Measurements from ENCODE around the gene SERPINA5.

The SERPINA5 gene

DNA sequence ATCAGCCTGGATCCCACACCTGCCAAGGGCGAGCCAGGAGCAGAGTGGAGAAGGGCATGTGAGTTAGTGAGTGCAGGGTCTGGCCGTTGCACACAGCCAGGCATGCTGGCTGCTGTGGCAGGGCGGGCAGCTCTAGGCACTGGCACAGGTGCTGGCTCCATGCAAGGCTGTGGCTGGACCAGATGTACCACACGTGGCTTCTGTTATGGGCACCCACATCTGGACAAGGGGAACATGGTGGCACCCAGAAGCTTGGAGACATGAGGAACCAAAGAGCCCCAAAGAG, 51.0 kb downstream of the SERPINA5 start:
- Histone ChIP-seq H3K4me1 (ENCODE audit: control insufficient read depth, insufficient read depth, low read length) (no peaks in the 10 kb centered on the region), H3K4me3 (ENCODE audit: low read depth, low read length) (no peak overlapping the region), H3K27ac (ENCODE audit: extremely low read depth, low read depth, low read length) (no peak overlapping the region), H3K36me3 (ENCODE audit: control insufficient read depth in 2 of 2, insufficient read depth in 1 of 2, low read length in 2 of 2) (no peaks in the 10 kb centered on the region), H3K9me3 (ENCODE audit: control insufficient read depth, insufficient read depth, low read depth, low read length) (no peaks in the 10 kb centered on the region)
- POLR2A ChIA-PET, result no interaction called here
- CTCF ChIA-PET, result no interaction called here
- TF ChIP-seq KLF16 (tag by site-specific recombination; IDR thresholded peaks at IDR 0.05), result no peak
- no peak for TF ChIP-seq SP2 (tag by site-specific recombination; IDR thresholded peaks at IDR 0.05)
- TF ChIP-seq, protein P1, sequence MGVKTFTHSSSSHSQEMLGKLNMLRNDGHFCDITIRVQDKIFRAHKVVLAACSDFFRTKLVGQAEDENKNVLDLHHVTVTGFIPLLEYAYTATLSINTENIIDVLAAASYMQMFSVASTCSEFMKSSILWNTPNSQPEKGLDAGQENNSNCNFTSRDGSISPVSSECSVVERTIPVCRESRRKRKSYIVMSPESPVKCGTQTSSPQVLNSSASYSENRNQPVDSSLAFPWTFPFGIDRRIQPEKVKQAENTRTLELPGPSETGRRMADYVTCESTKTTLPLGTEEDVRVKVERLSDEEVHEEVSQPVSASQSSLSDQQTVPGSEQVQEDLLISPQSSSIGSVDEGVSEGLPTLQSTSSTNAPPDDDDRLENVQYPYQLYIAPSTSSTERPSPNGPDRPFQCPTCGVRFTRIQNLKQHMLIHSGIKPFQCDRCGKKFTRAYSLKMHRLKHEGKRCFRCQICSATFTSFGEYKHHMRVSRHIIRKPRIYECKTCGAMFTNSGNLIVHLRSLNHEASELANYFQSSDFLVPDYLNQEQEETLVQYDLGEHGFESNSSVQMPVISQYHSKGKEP (tag by site-specific recombination; IDR thresholded peaks at IDR 0.05), result no peak

DNA sequence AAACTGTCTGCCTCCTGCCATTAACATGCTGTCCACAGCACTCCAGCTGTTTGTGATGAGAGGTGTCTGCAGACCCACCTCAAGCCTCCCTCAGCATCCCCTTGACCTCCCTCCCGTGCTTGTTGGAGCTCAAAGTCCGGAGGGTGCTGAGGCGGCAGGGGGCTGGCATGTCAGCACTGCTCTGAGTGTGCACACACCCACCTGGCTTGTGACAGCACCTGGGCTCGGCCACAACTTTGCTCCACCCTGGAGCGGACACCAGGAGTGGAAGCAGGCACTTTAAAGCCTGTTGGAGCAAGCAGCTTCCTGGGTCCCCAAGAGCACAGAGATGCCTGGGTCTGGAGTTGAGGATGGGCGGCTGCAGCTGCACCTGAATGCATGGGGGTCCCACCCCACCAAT, 51.9 kb downstream of the SERPINA5 start:
- no peaks in the 10 kb centered on the region for H3K36me3 ChIP-seq (ENCODE audit: control insufficient read depth in 2 of 2, insufficient read depth in 1 of 2, low read length in 2 of 2)
- POLR2A ChIA-PET, result no interaction called here

DNA sequence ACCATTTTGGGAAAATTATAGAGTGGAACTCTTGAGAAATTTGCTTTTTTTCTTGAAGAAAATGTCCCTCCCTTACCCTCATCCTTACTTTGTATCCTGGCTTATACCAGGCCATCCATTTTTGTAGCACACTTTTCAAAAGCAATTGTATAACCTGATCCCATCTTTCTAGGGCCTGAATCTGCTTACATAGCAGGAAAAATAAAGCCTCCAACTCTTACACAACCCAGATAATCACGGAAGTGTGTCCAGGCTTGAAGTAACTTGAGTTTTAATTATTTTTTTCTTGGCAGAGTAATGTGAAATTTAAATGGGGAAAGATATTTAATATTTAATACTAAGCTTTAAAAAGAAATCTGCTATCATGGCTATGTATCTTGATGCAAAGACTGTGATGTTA, 53.9 kb downstream of the SERPINA5 start:
- Histone ChIP-seq H3K9me3 (ENCODE audit: control insufficient read depth, insufficient read depth, low read depth, low read length) (no peaks in the 10 kb centered on the region), H3K4me3 (ENCODE audit: low read depth, low read length) (no peak overlapping the region), H3K36me3 (ENCODE audit: control insufficient read depth in 2 of 2, insufficient read depth in 1 of 2, low read length in 2 of 2) (no peaks in the 10 kb centered on the region), H3K4me1 (ENCODE audit: control insufficient read depth, insufficient read depth, low read length) (no peaks in the 10 kb centered on the region), H3K27ac (ENCODE audit: extremely low read depth, low read depth, low read length) (no peak overlapping the region)
- CTCF ChIA-PET, result no interaction called here
- POLR2A ChIA-PET, result no interaction called here
- no peak for TF ChIP-seq ZNF521 (tag by site-specific recombination; IDR thresholded peaks at IDR 0.05)
- TF ChIP-seq ZNF777 (tag by site-specific recombination; IDR thresholded peaks at IDR 0.05; ENCODE audit: borderline replicate concordance), result no peak
- TF ChIP-seq ZNF561 (tag by site-specific recombination; IDR thresholded peaks at IDR 0.05; ENCODE audit: borderline replicate concordance), result no peak
- TF ChIP-seq ZNF433 (tag by site-specific recombination; IDR thresholded peaks at IDR 0.05; ENCODE audit: low read depth), result no peak
- TF ChIP-seq ZNF530 (tag by site-specific recombination; IDR thresholded peaks at IDR 0.05; ENCODE audit: low read depth), result no peak
- no peak for TF ChIP-seq TCF7L2 (IDR thresholded peaks at IDR 0.05; ENCODE audit: borderline replicate concordance, low read depth, low read length)
- TF ChIP-seq BCL11A (tag by site-specific recombination; IDR thresholded peaks at IDR 0.05; ENCODE audit: low read depth), result no peak
- no peak for TF ChIP-seq ZNF248 (tag by site-specific recombination; IDR thresholded peaks at IDR 0.05)
- no peak for TF ChIP-seq ZNF701 (tag by site-specific recombination; IDR thresholded peaks at IDR 0.05)
- no peak for TF ChIP-seq ZNF223 (tag by site-specific recombination; IDR thresholded peaks at IDR 0.05)
- TF ChIP-seq, protein P2, sequence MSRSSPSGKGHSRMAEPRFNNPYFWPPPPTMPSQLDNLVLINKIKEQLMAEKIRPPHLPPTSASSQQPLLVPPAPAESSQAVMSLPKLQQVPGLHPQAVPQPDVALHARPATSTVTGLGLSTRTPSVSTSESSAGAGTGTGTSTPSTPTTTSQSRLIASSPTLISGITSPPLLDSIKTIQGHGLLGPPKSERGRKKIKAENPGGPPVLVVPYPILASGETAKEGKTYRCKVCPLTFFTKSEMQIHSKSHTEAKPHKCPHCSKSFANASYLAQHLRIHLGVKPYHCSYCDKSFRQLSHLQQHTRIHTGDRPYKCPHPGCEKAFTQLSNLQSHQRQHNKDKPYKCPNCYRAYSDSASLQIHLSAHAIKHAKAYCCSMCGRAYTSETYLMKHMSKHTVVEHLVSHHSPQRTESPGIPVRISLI (tag by site-specific recombination; IDR thresholded peaks at IDR 0.05), result no peak
- TF ChIP-seq ZNF394 (tag by site-specific recombination; IDR thresholded peaks at IDR 0.05; ENCODE audit: borderline replicate concordance), result no peak
- TF ChIP-seq, protein P3, sequence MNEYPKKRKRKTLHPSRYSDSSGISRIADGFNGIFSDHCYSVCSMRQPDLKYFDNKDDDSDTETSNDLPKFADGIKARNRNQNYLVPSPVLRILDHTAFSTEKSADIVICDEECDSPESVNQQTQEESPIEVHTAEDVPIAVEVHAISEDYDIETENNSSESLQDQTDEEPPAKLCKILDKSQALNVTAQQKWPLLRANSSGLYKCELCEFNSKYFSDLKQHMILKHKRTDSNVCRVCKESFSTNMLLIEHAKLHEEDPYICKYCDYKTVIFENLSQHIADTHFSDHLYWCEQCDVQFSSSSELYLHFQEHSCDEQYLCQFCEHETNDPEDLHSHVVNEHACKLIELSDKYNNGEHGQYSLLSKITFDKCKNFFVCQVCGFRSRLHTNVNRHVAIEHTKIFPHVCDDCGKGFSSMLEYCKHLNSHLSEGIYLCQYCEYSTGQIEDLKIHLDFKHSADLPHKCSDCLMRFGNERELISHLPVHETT (tag by site-specific recombination; IDR thresholded peaks at IDR 0.05), result no peak
- no peak for TF ChIP-seq ZNF670 (tag by site-specific recombination; IDR thresholded peaks at IDR 0.05; ENCODE audit: low read depth)

More for the DNA sequence above, 51.9 kb downstream of the SERPINA5 start:
- Histone ChIP-seq H3K27ac (ENCODE audit: extremely low read depth, low read depth, low read length) (no peak overlapping the region), H3K9me3 (ENCODE audit: control insufficient read depth, insufficient read depth, low read depth, low read length) (no peaks in the 10 kb centered on the region), H3K4me3 (ENCODE audit: low read depth, low read length) (no peak overlapping the region), H3K4me1 (ENCODE audit: control insufficient read depth, insufficient read depth, low read length) (no peaks in the 10 kb centered on the region)
- CTCF ChIA-PET, result no interaction called here
- TF ChIP-seq TRIM28 (IDR thresholded peaks at IDR 0.05; ENCODE audit: borderline replicate concordance, low read length) (no peak), ZNF501 (tag by site-specific recombination; IDR thresholded peaks at IDR 0.05) (no peak), ZNF707 (tag by site-specific recombination; IDR thresholded peaks at IDR 0.05) (no peak), ZFP41 (tag by site-specific recombination; IDR thresholded peaks at IDR 0.05; ENCODE audit: borderline replicate concordance) (no peak), ZNF600 (tag by site-specific recombination; IDR thresholded peaks at IDR 0.05) (no peak), ZNF366 (tag by site-specific recombination; conservative IDR thresholded peaks at IDR 0.05) (no peak), ZNF747 (tag by site-specific recombination; IDR thresholded peaks at IDR 0.05) (no peak), ZNF416 (tag by site-specific recombination; IDR thresholded peaks at IDR 0.05) (no peak), ZNF24 (tag by site-specific recombination; IDR thresholded peaks at IDR 0.05) (no peak), YY1 (tag by site-specific recombination; IDR thresholded peaks at IDR 0.05) (no peak), ZNF560 (tag by site-specific recombination; IDR thresholded peaks at IDR 0.05; ENCODE audit: borderline replicate concordance) (no peak), SCRT2 (tag by site-specific recombination; IDR thresholded peaks at IDR 0.05) (no peak), ZNF221 (tag by site-specific recombination; IDR thresholded peaks at IDR 0.05; ENCODE audit: borderline replicate concordance) (no peak), ZNF701 (tag by site-specific recombination; IDR thresholded peaks at IDR 0.05) (no peak)
- TF ChIP-seq, protein P4, sequence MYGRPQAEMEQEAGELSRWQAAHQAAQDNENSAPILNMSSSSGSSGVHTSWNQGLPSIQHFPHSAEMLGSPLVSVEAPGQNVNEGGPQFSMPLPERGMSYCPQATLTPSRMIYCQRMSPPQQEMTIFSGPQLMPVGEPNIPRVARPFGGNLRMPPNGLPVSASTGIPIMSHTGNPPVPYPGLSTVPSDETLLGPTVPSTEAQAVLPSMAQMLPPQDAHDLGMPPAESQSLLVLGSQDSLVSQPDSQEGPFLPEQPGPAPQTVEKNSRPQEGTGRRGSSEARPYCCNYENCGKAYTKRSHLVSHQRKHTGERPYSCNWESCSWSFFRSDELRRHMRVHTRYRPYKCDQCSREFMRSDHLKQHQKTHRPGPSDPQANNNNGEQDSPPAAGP (tag by site-specific recombination; IDR thresholded peaks at IDR 0.05), result no peak
- TF ChIP-seq, protein P5, sequence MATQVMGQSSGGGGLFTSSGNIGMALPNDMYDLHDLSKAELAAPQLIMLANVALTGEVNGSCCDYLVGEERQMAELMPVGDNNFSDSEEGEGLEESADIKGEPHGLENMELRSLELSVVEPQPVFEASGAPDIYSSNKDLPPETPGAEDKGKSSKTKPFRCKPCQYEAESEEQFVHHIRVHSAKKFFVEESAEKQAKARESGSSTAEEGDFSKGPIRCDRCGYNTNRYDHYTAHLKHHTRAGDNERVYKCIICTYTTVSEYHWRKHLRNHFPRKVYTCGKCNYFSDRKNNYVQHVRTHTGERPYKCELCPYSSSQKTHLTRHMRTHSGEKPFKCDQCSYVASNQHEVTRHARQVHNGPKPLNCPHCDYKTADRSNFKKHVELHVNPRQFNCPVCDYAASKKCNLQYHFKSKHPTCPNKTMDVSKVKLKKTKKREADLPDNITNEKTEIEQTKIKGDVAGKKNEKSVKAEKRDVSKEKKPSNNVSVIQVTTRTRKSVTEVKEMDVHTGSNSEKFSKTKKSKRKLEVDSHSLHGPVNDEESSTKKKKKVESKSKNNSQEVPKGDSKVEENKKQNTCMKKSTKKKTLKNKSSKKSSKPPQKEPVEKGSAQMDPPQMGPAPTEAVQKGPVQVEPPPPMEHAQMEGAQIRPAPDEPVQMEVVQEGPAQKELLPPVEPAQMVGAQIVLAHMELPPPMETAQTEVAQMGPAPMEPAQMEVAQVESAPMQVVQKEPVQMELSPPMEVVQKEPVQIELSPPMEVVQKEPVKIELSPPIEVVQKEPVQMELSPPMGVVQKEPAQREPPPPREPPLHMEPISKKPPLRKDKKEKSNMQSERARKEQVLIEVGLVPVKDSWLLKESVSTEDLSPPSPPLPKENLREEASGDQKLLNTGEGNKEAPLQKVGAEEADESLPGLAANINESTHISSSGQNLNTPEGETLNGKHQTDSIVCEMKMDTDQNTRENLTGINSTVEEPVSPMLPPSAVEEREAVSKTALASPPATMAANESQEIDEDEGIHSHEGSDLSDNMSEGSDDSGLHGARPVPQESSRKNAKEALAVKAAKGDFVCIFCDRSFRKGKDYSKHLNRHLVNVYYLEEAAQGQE (tag by site-specific recombination; IDR thresholded peaks at IDR 0.05), result no peak

Data from HEK293 (cell line).